HG03520 (cell line): ENCODE data around the gene PDZD4.
"Not testable (repeated sequence)": the region's sequence is repeated elsewhere in the genome, so short reads cannot be mapped to it uniquely, and the experiment has no call there.

ENCODE experiments used
- ATAC-seq: cut with Tn5 transposase; IDR thresholded peaks from one replicate; pipeline ENCODE4 v1.9.1; 2021; ENCODE audit warnings: mild to moderate bottlenecking, moderate library complexity; ENCODE audit not compliant: unreplicated experiment

The PDZD4 gene

GRCh38 chrX:153836921-153837320 is 6.6 kb upstream of the PDZD4 start:
- ATAC-seq: no peak

- no peak for ATAC-seq
Observed at GRCh38 chrX:153832728-153833127, 2.4 kb upstream of the PDZD4 start.

GRCh38 chrX:153831429-153832150 is 1.2 kb upstream of the PDZD4 start:
- ATAC-seq: no peak

GRCh38 chrX:153830640-153831428 is 490 bp upstream of the PDZD4 start:
- ATAC-seq: no peak

DNA sequence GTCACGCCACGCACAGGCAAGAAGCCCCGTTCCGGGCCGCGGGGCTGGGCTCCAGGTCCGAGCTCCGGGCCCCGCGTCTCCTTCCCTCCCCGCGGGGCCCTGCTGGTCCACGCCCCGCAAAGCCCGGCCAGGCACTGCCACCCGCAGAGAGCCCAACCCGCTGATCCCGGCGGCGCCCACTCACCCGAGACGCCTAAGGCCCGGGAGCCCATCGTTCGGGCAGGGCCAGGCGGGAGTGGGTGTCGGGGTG is 870 bp downstream of the PDZD4 start:
- ATAC-seq: no peak

DNA sequence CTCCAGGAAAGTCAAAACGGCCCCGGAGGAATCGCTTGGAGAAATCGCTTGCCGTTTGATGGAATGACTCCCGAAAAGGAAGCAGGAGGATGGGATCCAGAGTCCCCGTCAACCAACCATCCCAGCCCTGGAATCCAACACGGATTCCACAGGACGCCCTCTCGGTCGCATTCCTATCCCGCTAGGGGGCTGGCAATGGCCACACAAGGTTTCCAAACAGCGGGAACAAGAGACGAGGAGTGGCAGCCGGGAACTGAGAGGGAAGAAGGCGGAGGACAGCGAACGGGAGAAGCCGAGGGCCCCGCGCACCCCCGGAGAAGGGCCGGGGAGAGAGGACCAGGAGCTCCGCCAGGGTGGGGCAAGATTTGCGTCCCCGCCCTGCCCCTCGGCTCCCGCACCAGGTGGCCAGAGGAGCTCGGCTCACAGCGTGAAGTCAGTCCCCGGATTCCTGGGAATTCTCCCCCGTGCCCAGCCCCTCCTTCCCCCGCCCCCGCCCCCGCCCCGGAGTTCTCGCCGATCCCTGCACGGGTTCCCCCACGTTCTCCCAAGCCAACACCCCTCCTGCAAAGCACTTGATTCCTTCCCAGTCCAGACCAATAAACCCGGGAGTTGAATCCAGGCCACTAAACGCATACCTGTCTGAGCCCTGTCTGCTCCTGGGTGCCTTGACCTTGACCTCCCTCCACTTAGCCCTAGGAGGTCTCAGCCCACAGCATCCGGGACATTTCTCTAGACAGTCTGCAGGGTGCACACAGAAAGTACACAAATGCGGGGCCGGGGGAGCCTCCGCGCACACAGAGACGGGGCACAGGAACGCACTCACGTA is 1.4 kb downstream of the PDZD4 start:
- no peak for ATAC-seq

- ATAC-seq: no peak
Observed at GRCh38 chrX:153828308-153828707, 2.0 kb downstream of the PDZD4 start.

DNA sequence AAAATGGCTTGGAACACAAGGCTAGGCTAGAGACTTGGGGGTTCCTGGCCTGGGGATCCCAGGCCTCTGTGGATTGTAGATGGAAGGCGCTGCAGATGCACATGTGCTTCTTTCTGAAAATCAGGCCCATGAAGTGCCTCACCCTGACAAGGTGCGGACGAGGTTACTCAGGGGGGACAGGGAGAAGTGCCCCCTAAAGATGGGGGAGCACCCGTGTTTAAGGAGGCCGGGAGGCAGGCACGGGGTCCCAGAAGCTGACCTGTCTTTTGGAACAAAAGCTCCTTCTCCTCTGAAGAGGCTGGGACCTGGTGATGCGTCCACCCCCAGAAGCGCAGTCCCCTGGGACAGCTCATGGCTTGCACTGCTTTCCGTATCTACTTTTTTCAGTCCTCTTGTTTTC is 2.4 kb downstream of the PDZD4 start:
- ATAC-seq: no peak

GRCh38 chrX:153827016-153827415 is 3.3 kb downstream of the PDZD4 start:
- no peak for ATAC-seq

DNA sequence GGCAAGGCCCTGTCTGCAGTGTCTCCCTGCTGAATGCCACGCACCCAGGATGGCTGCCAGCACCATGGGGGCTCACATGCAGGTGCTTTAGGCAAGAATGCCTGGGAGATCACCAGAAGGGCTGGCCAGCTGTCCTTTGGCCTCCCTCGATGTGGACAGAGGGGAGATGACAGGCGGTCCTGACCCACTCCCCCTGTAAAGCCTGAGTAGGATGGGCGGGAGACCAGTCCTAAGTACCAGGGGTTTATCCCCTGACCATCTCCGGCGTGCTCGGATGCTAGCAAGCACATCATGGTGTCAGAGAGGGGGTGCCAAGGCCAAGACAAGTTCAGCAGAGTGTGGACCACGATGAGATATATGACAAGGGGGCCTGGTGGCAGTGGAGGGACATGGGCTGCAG is 5.3 kb downstream of the PDZD4 start:
- no peak for ATAC-seq

DNA sequence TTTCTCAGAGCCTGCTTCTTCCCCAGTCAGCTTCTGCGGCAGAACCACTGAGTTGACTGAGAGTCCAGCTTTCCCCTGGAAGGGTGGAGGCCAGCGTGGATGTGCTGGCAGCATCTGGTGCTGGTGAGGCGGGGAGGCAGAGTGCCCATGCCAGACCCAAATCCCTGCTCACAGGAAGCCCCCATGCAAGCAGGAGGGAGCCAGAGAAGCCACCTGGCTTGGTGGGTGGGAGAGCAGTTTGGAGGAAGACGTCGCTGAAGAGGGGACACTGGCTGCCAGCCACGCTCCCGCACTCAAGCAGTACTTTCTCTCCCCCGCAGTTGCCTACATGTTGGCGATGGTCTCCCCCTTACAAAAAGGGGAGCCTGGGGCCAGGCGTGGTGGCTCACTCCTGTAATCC is 6.0 kb downstream of the PDZD4 start:
- ATAC-seq: no peak

DNA sequence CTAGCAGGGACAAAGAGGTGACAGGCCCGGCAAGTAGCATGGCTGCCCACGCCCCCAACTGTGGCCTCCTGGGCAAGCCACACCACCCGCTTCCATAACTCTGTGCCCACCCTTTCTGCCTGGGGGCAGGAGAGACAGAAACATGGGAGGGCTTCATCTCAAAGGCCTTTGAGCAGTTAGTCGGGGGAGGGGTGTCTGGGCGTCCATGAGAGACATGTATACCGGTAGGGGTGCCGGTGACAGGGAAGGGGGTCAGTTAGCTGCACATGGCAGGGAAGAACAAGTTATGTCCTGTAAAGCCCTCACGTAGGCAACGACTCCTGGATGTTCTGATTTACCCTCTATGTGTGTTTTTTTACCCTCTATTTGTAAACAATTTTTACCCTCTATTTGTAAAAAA is 9.3 kb downstream of the PDZD4 start:
- no peak for ATAC-seq

DNA sequence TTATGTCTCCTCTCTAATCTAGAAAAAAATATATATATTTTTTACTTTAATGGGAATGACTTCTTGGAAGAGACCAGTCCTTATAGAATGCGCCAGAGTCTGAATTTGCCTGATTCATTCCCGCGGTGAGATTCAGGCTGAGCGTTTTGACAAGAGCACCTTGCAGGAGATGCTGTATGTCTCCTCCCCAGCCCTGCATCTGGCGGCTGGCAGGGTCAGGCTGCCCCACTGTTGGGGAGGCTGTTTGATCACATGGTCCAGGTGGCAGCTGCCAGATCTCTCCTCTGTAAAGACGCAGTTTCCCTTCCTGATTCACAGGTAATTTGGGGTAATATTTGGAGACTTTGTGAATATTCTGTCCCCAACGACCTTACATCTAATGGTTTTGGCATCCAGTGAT is 9.7 kb downstream of the PDZD4 start:
- no peak for ATAC-seq

GRCh38 chrX:153819384-153820040 is 10.8 kb downstream of the PDZD4 start:
- ATAC-seq: no peak

DNA sequence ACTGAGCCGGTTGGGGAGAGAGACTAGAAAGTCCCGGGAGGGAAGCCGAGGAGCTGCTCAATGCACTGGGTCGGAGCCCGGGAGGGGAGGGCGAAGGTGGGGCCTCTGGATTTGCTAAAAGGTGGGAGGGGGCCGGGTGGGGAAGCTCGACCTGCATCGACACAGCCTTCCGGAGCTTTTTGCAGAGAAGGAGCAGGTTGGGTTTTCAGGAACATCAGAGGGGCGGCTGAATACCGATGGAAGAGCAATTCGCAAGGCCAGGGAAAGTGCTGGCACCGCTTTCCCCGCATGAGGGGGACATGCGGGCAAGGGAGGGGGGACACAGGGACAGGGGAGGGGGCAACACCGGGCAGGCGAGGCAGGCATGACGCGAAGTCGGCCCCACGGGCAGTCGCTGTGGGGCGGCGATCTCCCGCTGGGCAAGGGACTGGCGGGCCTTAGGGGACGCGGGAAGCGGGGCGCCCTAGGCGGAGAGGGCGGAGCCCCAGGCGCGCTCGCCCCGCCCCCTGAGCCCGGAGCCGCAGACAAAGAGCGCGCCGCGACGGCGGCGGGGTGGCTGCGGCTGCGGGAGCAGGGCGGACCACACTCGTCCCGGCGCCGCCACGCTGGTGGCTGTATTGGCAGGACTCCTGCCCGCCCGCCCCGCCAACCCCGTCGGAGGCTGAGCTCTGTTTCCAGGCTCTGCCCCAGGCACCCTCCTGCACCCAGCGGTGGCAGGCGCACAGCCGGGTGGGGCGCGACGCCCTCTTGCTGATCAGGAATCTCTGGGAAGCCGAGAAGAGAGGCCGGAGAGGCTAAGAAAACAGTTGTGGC is 11.6 kb downstream of the PDZD4 start:
- no peak for ATAC-seq

DNA sequence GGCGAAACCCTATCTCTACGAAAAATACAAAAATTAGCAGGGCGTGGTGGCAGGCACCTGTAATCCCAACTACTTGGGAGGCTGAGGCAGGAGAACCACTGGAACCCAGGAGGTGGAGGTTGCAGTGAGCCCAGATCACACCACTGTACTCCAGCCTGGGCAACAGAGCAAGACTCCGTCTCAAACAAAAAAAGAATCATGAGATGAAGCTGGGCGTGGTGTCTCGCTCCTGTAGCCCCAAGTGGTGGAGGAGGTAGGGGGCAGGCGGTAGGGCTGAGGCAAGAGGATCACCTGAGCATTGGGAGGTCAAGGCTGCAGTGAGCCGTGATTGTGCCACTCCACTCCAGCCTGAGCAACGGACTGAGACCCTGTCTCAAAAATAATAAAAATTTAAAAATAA is 12.3 kb downstream of the PDZD4 start:
- ATAC-seq: not testable (repeated sequence)

GRCh38 chrX:153816831-153817690 is 13.3 kb downstream of the PDZD4 start:
- ATAC-seq: no peak

GRCh38 chrX:153814591-153815315 is 15.6 kb downstream of the PDZD4 start:
- ATAC-seq: no peak

DNA sequence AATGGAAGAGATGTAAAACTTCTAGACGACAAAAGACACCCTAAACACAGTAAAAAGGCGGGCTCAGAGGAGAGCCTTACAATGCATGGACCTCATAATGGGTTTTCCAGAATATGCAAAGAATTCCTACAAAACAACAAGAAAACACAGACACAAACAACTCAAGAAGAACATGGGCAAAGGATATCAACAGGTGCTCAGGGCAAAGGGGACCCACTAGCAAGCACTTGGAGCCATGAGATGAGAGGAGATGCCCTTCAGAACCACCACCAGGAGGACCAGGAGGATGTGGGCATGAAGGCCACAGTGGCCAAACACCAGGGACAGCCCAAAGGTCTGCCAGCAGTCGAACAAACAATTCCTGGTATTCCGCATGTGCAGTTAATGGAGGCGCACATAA is 17.2 kb downstream of the PDZD4 start:
- no peak for ATAC-seq
